GM12872 (cell line): Measurements from ENCODE around the gene MCCD1.

ENCODE experiments used
- TF ChIP-seq, protein P1 (sequence below): IDR thresholded peaks from 3 replicates; pipeline ENCODE4 v1.5.1; 2011; ENCODE audit warnings: low read depth, mild to moderate bottlenecking, low read length, moderate library complexity; ENCODE audit not compliant: insufficient read depth

Gene MCCD1

DNA sequence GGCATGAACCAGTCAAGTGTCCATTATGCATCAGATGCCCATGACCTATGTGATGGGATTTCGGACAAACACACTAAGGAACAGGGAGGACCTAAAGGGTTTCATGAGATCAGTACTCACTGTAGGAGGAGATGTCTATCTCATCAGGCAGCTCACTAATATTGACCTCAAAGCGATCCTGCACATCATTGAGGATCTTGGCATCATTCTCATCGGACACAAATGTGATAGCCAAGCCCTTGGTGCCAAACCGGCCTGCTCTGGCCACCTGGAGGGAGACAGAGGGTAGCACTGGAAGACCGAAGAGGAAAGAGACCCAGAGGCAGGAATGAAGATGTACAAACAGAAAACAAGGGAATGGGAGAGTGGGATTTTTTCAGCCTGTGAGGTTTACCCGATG lies 1.9 kb downstream of the MCCD1 start:
- TF ChIP-seq, protein P1, sequence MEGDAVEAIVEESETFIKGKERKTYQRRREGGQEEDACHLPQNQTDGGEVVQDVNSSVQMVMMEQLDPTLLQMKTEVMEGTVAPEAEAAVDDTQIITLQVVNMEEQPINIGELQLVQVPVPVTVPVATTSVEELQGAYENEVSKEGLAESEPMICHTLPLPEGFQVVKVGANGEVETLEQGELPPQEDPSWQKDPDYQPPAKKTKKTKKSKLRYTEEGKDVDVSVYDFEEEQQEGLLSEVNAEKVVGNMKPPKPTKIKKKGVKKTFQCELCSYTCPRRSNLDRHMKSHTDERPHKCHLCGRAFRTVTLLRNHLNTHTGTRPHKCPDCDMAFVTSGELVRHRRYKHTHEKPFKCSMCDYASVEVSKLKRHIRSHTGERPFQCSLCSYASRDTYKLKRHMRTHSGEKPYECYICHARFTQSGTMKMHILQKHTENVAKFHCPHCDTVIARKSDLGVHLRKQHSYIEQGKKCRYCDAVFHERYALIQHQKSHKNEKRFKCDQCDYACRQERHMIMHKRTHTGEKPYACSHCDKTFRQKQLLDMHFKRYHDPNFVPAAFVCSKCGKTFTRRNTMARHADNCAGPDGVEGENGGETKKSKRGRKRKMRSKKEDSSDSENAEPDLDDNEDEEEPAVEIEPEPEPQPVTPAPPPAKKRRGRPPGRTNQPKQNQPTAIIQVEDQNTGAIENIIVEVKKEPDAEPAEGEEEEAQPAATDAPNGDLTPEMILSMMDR = no peak

DNA sequence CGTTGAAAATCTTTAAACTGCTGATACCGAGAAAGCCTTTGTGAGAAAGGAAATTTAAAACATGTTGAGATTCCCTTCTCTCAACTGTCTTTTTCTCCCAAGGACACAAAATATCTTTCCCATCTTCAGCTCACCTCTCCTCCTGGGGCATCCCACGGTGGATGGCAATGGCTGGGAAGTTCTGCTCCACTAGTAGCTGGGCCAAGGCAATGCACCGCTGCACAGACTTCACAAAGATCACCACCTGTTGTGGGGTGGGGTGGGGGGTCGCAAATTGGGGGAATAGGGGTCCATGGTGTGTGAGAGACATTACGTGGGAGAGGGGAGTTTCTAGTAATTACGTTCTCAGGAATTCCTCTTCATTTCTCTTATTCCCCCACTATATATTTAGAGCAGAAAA lies 2.4 kb downstream of the MCCD1 start:
- TF ChIP-seq, protein P1 = no peak

DNA sequence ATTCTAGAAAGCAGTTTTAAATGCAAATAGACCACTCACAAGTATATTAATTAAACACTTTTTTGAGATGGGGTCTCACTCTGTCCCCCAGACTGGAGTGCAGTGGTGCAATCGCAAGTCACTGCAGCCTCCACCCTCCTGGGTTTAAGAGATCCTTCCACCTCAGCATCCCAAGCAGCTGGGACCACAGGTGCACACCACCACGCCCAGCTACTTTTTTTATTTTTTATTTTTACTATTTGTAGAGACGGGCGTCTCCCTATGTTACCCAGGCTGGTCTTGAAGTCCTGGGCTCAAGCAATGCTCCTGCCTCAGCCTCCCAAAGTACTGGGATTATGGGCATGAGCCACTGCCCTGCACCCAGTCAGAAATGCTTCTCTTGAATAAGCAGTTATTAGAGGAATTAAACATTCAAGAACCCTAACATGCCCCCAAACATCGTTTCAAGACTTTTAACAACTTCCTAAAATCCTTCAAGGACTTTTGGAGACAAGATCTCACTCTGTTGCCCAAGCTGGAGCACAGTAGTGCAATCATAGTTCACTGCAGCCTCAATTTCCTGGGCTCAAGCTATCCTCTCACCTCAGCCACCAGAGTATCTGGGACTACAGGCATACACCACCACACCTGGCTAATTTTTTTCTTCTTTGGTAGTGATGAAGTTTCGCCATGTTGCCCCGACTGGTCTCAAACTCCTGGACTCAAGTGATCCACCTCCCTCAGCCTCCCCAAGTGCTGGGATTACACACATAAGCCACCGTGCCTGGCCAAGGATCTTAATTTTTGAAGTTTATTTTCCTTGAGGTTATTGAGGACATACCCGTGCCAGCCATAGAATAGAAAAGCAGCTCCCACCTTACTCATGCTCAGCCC lies 3.2 kb downstream of the MCCD1 start:
- TF ChIP-seq, protein P1 = no peak

DNA sequence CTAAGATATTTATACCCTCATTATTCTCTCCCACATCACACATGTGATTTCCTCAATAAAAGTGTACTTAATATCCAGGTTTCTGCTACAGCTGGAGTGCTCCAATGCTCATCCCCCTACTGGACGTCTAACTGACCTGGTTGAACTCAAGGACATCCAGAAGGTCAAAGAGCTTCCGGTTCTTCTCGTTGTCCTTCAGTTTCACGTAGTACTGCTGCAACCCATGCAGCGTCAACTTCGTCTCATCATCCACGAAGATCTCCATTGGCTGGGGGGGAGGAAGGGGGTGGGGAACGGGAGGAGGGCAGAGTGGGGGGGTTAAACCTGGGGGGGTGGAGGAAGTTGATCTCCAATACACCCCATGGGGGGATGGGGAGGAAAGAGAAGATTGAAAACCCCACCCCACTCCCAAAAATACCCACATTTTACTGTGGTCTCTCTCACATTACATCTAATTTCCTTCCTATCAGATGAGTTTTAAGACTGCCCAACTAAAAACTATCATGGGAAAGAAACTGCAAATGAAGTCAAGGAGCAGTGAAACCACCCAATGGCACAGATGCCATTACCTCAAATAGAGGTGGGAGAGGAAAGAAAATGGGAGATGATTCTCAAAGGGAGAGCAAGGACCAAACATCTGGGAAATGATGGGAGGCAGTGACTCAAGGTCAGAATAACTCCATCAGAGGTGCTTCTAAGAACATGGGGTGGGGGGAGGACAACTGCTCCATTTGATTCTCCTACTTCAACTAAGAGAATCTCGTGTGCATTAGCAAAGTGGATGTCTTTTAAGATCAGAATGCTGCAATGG lies 4.1 kb downstream of the MCCD1 start:
- TF ChIP-seq, protein P1 = no peak

DNA sequence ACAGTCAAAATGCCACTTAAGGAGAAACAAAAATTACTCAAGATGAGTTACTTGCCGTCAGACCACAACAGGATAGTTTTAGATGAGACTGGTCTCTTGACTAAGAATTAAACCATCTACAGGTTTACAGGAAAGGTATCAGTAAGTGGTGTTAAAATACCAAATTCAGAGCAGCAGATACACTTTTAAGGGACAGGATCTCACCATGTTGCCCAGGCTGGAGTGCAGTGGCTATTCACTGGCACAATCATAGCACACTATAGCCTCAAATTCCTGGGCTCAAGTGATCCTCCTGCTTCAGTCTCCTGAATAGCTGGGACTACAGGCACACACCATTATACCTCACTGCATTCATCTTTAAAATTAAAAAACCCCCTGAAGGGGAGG lies 4.7 kb downstream of the MCCD1 start:
- TF ChIP-seq, protein P1 = no peak

DNA sequence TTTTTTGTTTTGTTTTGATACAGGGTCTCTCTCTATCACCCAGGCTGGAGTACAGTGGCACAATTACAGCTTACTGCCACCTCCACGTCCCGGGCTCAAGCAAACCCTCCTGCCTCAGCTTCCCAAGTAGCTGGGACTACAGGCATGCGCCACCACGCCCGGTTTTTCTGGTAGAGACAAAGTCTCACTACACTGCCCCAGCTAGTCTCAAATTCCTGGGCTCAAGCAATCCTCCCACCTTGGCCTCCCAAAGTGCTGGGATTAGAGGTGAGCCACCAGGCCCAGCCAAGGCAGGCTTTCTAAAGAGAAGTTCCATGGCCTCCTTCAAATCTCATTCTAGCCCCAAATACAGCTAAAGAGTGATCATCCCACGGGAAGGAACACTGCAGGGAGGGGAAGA lies 5.2 kb downstream of the MCCD1 start:
- TF ChIP-seq, protein P1 = no peak

DNA sequence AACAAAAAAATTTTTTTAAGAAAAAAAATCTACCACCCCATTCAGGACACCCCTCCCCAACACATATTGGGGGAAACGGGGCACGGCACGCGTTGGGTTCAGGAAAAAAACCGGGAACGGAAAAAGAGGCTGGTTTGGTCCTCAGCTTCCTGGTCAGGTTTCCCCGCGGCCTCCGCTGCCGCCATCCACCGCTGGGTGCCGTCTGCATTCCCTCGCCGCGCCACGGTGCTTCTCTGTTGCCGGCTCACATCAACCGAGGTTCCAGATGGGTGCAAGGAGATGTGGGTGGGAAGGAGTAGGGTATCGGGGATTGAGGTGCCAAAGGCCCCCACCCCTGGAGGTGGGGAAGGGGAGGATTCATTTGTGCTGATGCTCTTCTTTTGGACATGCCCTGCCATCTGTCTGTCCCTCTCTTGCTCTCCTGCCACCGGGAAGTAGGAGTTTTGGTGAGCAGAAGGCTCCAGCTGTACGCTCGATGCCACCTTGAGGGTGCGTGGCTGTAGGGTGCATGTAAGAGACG lies 5.8 kb downstream of the MCCD1 start:
- TF ChIP-seq, protein P1 = no peak
